ENCODE measurements around the gene PTH2R. TPM values are rescaled to one million over a fixed set of nuclear protein-coding genes. Genes with fewer than 3 reads are reported as not detected.
"Not testable (repeated sequence)": the region's sequence is repeated elsewhere in the genome, so short reads cannot be mapped to it uniquely, and the experiment has no call there.

PTH2R gene
- polyA plus RNA-seq, 1 donor (not counting 4 experiments of a cell fraction or from before 2014, with no cell fraction given): not detected

DNA sequence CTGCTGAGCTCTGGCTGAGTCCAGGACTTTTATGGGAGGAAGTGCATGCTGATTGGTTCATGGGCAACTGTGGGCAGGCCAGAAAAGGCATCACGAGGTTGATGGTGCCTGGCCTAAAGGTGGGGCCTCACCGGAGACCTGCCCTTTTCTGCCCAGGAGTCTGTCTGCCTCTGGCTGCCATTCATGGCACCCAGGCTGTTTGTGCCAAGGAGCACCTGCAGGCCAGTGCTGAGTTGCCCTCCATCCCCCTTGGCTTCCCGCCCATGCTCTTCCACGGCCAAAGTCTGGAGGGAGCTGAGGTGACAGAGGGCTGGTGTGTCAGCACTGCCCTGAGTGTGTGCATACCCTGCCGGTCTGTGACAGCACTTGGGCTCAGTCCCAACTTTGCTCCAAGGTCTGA is 123.2 kb downstream of the PTH2R start:
- no peaks in the 10 kb centered on the region for H3K4me1 ChIP-seq (ENCODE audit: control insufficient read depth, extremely low read depth, insufficient read depth, low read length)
- H3K36me3 ChIP-seq (ENCODE audit: control insufficient read depth in 2 of 2, extremely low read depth in 1 of 2, insufficient read depth in 2 of 2, low read length in 2 of 2): no peaks in the 10 kb centered on the region
- H3K27ac ChIP-seq (ENCODE audit: control insufficient read depth, insufficient read depth, low read length): no peak overlapping the region
- no peaks in the 10 kb centered on the region for H3K27me3 ChIP-seq (ENCODE audit: control insufficient read depth, extremely low read depth, insufficient read depth, low read length)
- H3K4me3 ChIP-seq (ENCODE audit: control insufficient read depth in 2 of 3, extremely low read depth in 1 of 3, insufficient read depth in 2 of 3, low read depth in 1 of 3, low read length in 3 of 3): no peak overlapping the region
- TF ChIP-seq, protein P1, sequence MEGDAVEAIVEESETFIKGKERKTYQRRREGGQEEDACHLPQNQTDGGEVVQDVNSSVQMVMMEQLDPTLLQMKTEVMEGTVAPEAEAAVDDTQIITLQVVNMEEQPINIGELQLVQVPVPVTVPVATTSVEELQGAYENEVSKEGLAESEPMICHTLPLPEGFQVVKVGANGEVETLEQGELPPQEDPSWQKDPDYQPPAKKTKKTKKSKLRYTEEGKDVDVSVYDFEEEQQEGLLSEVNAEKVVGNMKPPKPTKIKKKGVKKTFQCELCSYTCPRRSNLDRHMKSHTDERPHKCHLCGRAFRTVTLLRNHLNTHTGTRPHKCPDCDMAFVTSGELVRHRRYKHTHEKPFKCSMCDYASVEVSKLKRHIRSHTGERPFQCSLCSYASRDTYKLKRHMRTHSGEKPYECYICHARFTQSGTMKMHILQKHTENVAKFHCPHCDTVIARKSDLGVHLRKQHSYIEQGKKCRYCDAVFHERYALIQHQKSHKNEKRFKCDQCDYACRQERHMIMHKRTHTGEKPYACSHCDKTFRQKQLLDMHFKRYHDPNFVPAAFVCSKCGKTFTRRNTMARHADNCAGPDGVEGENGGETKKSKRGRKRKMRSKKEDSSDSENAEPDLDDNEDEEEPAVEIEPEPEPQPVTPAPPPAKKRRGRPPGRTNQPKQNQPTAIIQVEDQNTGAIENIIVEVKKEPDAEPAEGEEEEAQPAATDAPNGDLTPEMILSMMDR (optimal IDR thresholded peaks at IDR 0.05 in 1 of 3, IDR thresholded peaks at IDR 0.05 in 1 of 3, conservative IDR thresholded peaks at IDR 0.05 in 1 of 3; ENCODE audit: extremely low read depth in 1 of 3, insufficient read depth in 2 of 3, low read length in 3 of 3): no peak
- no peak for TF ChIP-seq EZH2 (IDR thresholded peaks at IDR 0.05; ENCODE audit: low read length)
- no peaks in the 10 kb centered on the region for H3K9me3 ChIP-seq (ENCODE audit: control insufficient read depth, low read depth, low read length)
- dilution Hi-C loops (cut with MboI; ENCODE audit: extremely low pct_ligation_motif_present, low sequenced_read_pairs): no loop called here
- H4K20me1 ChIP-seq (ENCODE audit: control insufficient read depth, extremely low read depth, insufficient read depth, low read length): no peaks in the 10 kb centered on the region
- H3K9me1 ChIP-seq (ENCODE audit: control insufficient read depth, extremely low read depth, insufficient read depth, low read length): no peaks in the 10 kb centered on the region
- DNase-seq (ENCODE audit: low read depth, low spot score) (no peak), FAIRE-seq (no peak)
- H3K79me2 ChIP-seq (ENCODE audit: control insufficient read depth, insufficient read depth, low read length): no peaks in the 10 kb centered on the region
- no peak overlapping the region for H3K9ac ChIP-seq (ENCODE audit: control insufficient read depth, extremely low read depth, insufficient read depth, low read length)
- H2AFZ ChIP-seq (ENCODE audit: control insufficient read depth, low read length): no peak overlapping the region
- no peak overlapping the region for H3K4me2 ChIP-seq (ENCODE audit: control insufficient read depth, extremely low read depth, insufficient read depth, low read depth, low read length)

DNA sequence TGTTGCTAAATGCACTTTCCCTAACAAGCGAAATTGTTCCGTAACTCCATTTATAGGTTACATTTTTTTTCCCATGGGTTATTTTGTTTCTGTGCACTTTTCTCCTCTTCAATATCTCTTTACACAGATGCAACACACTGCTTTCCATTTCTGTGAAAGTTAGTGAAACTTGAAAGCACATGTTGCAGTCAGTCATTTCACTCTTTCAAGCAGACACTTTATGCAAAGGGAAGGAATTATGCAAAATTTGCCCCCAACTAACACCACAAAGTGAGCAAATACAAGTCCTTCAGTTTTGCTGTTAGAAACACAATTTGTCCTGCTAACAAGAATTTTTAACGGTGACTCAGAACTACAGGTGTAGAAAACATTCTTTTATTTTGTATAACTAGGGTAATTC is 124.8 kb downstream of the PTH2R start:
- dilution Hi-C loops (cut with MboI; ENCODE audit: extremely low pct_ligation_motif_present, low sequenced_read_pairs): no loop called here
- Histone ChIP-seq H3K36me3 (ENCODE audit: control insufficient read depth in 2 of 2, extremely low read depth in 1 of 2, insufficient read depth in 2 of 2, low read length in 2 of 2) (no peaks in the 10 kb centered on the region), H3K4me2 (ENCODE audit: control insufficient read depth, extremely low read depth, insufficient read depth, low read depth, low read length) (no peak overlapping the region), H3K27me3 (ENCODE audit: control insufficient read depth, extremely low read depth, insufficient read depth, low read length) (no peaks in the 10 kb centered on the region), H3K27ac (ENCODE audit: control insufficient read depth, insufficient read depth, low read length) (no peak overlapping the region), H4K20me1 (ENCODE audit: control insufficient read depth, extremely low read depth, insufficient read depth, low read length) (no peaks in the 10 kb centered on the region), H3K9me3 (ENCODE audit: control insufficient read depth, low read depth, low read length) (no peaks in the 10 kb centered on the region), H3K4me3 (ENCODE audit: control insufficient read depth in 2 of 3, extremely low read depth in 1 of 3, insufficient read depth in 2 of 3, low read depth in 1 of 3, low read length in 3 of 3) (no peak overlapping the region), H3K9ac (ENCODE audit: control insufficient read depth, extremely low read depth, insufficient read depth, low read length) (no peak overlapping the region), H3K4me1 (ENCODE audit: control insufficient read depth, extremely low read depth, insufficient read depth, low read length) (no peaks in the 10 kb centered on the region), H3K79me2 (ENCODE audit: control insufficient read depth, insufficient read depth, low read length) (no peaks in the 10 kb centered on the region), H3K9me1 (ENCODE audit: control insufficient read depth, extremely low read depth, insufficient read depth, low read length) (no peaks in the 10 kb centered on the region), H2AFZ (ENCODE audit: control insufficient read depth, low read length) (no peak overlapping the region)
- no peak for DNase-seq (ENCODE audit: low read depth, low spot score)
- FAIRE-seq: no peak
- TF ChIP-seq, protein P1 (optimal IDR thresholded peaks at IDR 0.05 in 1 of 3, IDR thresholded peaks at IDR 0.05 in 1 of 3, conservative IDR thresholded peaks at IDR 0.05 in 1 of 3; ENCODE audit: extremely low read depth in 1 of 3, insufficient read depth in 2 of 3, low read length in 3 of 3): no peak
- TF ChIP-seq EZH2 (IDR thresholded peaks at IDR 0.05; ENCODE audit: low read length): no peak

GRCh38 chr2:208535578-208535977 is 129.0 kb downstream of the PTH2R start:
- H3K36me3 ChIP-seq (ENCODE audit: control insufficient read depth in 2 of 2, extremely low read depth in 1 of 2, insufficient read depth in 2 of 2, low read length in 2 of 2); H3K9ac ChIP-seq (ENCODE audit: control insufficient read depth, extremely low read depth, insufficient read depth, low read length); H3K27me3 ChIP-seq (ENCODE audit: control insufficient read depth, extremely low read depth, insufficient read depth, low read length); H4K20me1 ChIP-seq (ENCODE audit: control insufficient read depth, extremely low read depth, insufficient read depth, low read length); H3K4me1 ChIP-seq (ENCODE audit: control insufficient read depth, extremely low read depth, insufficient read depth, low read length); H2AFZ ChIP-seq (ENCODE audit: control insufficient read depth, low read length); H3K9me3 ChIP-seq (ENCODE audit: control insufficient read depth, low read depth, low read length); FAIRE-seq; H3K79me2 ChIP-seq (ENCODE audit: control insufficient read depth, insufficient read depth, low read length); H3K4me3 ChIP-seq (ENCODE audit: control insufficient read depth in 2 of 3, extremely low read depth in 1 of 3, insufficient read depth in 2 of 3, low read depth in 1 of 3, low read length in 3 of 3); H3K4me2 ChIP-seq (ENCODE audit: control insufficient read depth, extremely low read depth, insufficient read depth, low read depth, low read length); DNase-seq (ENCODE audit: low read depth, low spot score); H3K27ac ChIP-seq (ENCODE audit: control insufficient read depth, insufficient read depth, low read length); dilution Hi-C loops (cut with MboI; ENCODE audit: extremely low pct_ligation_motif_present, low sequenced_read_pairs); H3K9me1 ChIP-seq (ENCODE audit: control insufficient read depth, extremely low read depth, insufficient read depth, low read length): not testable (repeated sequence)

All from keratinocyte (primary cell).